Breast epithelium (tissue), 3 donors: ENCODE data around the gene ACVR1.

Source experiments
- POLR2A ChIP-seq: fragments of 450-650 bp; IDR thresholded peaks from one replicate; pipeline ENCODE4 v1.6.1; 2016; ENCODE audit warnings: antibody characterized with exemption, mild to moderate bottlenecking, moderate library complexity
- POLR2AphosphoS5 ChIP-seq, 3 donors: sonication (generic); formaldehyde crosslinking; IDR thresholded peaks; one replicate each; pipeline ENCODE4 v1.6.1; 2017; ENCODE audit warnings: antibody characterized with exemption in 3 of 3

DNA sequence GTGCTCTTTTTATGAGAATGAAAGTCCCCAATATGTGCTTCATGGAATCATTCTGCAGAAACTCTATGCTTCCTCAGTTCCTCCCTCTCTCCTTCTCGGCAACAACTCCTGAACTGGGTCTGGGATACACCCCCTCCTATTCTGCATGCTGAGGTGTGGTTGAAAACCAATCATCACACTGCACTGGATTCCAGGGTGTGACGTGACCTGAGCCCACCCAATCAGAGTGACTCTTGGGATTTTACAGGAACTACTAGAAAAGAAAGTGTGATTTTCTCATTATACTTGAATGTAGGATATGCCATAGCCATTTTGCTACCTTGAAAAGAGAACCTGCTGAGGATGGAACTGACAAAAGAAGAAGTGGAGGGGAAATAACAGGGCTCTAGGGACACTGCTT is 36.3 kb downstream of the ACVR1 start:
- no peak for TF ChIP-seq POLR2A
- TF ChIP-seq POLR2AphosphoS5 (IDR thresholded peaks at IDR 0.05), result no peak
